Stimulated activated CD8-positive, alpha-beta memory T cell treated with anti-CD3 and anti-CD28 coated beads, Interleukin-4, amount 100 ng/mL, for 4 hours (primary cell): ENCODE measurements around the gene EIF5A.
"Not testable (repeated sequence)": the region's sequence is repeated elsewhere in the genome, so short reads cannot be mapped to it uniquely, and the experiment has no call there.

Source experiments
- DNase-seq, 2 donors: peaks; one replicate each; pipeline ENCODE4 v3.0.0-alpha.2; 2020; ENCODE audit warnings: low read depth in 2 of 2, low spot score in 1 of 2

EIF5A gene

DNA sequence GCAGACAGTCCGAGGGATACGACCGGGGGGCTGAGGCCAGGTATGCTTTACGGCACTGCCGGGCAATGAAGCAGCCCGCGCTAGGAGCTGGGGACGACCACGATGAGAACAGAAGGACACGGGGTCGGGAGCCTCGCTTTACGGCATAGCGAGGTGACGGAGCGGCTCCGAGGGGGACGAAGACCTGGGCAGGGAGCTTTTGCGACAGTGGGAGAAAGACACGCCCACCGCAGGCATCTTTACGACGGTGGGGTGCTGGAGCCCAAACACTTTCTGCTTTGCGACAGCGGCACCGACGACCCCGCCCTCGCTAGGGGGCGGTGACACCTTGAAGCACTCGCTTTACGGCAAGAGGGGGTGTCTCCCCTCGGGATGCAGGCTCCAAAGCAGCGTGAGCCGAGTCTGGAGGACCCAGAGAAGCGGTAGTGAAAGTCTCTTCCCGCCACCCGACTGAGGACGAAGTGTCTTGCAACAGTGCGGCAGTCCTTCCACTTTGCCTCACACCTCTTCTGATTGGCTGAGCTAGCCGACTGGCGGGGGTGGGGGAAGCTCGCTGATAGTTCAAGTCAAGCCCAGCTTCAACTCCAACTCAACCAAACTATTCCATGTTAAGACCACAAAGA is 22.1 kb downstream of the EIF5A start:
- peak; percentile 91 to 94 for DNase-seq

GRCh38 chr17:7329997-7330637 is 22.7 kb downstream of the EIF5A start:
- peak; percentile 43 to 58 for DNase-seq

DNA sequence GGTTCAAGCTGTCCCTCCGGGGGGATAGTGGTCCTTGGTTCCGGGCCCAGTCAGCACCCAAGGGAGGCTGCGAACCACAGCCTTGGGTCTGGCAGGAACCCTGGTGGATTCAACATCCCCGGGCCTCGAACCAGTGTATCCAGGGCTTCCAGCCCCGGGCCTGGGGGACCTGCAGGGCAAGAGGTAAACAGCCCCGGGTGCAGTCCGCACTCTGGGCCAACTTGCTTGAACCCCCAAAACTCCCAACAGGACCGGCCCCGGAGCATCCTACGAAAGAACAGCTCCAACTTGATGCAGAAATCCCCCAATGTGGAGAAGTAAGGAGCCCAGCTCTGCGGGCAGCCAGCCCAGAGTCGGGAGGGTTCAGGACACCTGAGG is 23.2 kb downstream of the EIF5A start:
- no peak for DNase-seq

DNA sequence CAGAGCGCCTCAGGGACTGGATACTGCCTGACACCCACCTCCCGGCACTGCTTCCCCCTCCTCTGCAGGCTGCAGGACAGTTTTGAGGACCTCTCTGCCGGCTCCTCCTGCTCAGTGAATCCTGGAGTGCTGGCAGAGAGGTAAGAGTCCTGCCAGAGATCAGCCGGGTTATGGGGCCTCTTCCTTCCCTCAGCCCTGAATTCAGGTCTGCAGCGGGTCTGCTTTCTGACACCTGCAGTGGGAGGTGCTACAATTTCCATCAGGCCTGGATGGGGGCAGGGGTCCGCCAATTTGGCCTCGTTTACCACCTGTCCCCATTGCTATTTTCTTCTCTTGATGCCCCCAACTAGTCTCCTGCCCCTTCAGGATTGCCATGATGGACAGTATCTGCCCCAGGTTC is 24.7 kb downstream of the EIF5A start:
- no peak for DNase-seq

- not testable (repeated sequence) for DNase-seq
Observed at GRCh38 chr17:7332600-7333069, 25.2 kb downstream of the EIF5A start.

- no peak for DNase-seq
Observed at GRCh38 chr17:7334938-7335538, 27.6 kb downstream of the EIF5A start.

DNA sequence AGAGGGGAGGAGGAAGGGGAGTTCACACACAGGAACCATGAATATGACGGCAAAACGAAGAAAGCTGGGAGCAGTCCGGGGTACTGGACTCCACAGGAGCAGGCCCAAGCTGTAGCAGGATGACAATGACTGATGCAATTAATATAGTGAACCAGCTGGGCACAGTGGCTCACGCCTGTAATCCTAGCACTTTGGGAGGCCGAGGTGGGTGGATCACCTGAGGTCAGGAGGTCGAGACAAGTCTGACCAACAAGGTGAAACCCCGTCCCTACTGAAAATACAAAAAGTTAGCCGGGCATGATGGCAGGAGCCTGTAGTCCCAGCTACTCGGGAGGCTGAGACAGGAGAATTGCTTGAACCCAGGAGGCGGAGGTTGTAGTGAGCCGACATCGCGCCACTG is 28.3 kb downstream of the EIF5A start:
- DNase-seq = not testable (repeated sequence)

DNA sequence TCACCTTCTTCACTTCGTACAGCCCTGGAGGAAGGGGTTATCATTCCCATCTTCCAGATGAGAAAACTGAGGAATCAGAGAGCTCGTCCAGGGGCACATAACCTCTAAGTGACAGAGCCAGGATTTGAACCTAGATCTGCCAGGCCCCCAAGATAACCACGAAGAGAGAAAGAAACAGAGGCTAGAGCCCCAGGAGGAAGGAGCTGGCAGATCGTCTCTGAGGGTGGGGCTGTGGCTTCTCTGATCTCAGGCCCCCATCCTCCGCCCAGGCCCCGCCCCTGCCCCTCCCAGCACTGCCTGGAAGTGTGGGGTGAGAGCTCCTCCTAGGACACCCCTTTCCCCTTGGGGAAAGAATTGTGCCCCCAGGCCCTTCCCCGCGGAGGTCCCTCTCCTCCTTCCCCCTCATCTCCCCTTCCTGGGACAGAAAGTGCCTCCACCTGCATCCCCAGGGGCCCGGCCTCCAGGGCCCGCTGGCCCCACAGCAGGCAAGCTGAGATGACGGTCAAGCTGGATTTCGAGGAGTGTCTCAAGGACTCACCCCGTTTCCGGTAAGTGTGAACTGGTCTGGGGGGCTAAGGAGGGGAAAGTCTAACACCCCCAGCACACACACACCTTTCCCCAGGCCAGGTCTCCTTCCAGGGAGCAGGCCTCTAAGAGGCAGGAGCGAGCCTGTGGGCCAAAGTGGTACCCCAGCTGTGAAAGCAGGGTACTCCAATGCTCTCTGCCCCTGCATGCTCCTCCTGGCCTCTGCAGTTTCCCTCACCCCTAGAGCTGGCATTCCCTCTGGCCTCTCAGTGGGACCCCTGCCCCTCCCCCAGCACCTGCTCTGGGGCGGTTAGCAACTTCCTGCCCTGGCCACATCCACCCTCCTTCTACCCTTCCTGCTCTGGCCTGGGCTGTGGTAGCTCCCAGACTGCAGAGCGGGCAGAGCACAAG is 29.1 kb downstream of the EIF5A start, which contains the start of gene ACAP1:
TSS of gene ACAP1 (plus strand) at position 290 of the 936 bp plus-strand sequence. CDS start at position 496, 206 bp downstream.
- peak; percentile 66 to 72 for DNase-seq

DNA sequence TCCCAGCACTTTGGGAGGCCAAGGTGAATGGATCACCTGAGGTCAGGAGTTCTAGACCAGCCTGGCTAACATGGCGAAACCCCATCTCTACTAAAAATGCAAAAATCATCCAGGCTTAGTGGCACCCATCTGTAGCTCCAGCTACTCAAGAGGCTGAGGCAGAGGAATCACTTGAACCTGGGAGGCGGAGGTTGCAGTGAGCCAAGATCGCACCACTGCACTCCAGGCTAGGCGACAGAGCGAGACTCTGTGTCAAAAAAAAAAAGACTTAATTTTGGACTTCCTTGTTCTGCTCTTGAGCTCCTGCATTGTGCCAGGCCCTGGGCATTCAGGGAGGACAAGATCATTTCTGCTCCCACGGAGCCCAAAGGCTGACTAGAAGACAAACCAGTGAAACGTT is 30.2 kb downstream of the EIF5A start:
- not testable (repeated sequence) for DNase-seq

DNA sequence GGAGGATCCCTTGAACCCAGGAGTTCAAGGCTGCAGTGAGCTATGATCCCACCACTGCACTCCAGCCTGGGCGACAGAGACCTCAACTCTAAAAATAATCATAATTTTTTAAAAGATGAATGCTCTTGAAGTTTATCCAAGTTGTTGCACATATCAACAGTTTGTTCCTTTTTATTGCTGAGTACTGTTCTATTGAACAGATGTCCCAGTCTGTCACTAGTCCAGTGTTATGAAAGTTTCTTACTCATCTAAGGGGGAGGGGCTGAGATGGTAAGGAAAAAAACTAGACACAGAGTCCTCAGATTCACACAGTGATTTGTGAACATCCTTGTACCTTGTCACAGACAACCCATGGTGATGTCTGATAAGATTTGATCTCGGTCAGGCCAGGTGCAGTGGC is 32.8 kb downstream of the EIF5A start:
- no peak for DNase-seq

GRCh38 chr17:7341842-7342241 is 34.4 kb downstream of the EIF5A start:
- DNase-seq = no peak

DNA sequence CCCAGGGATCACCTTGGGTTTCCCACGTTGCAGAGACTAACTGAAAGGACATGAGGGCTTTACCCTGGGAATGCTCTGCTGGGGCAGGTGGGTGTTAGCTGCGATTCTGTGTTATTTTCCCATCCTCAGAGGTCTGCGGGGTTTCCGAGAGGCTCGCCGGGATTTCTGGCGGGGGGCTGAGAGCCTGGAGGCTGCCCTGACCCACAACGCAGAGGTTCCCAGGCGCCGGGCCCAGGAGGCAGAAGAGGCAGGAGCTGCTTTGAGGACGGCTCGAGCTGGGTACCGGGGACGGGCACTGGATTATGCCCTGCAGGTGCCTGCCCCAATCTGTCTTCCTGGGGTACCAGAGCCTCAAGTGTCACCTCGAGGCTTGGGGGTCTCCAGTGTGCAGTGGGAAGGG is 35.8 kb downstream of the EIF5A start:
- no peak for DNase-seq

DNA sequence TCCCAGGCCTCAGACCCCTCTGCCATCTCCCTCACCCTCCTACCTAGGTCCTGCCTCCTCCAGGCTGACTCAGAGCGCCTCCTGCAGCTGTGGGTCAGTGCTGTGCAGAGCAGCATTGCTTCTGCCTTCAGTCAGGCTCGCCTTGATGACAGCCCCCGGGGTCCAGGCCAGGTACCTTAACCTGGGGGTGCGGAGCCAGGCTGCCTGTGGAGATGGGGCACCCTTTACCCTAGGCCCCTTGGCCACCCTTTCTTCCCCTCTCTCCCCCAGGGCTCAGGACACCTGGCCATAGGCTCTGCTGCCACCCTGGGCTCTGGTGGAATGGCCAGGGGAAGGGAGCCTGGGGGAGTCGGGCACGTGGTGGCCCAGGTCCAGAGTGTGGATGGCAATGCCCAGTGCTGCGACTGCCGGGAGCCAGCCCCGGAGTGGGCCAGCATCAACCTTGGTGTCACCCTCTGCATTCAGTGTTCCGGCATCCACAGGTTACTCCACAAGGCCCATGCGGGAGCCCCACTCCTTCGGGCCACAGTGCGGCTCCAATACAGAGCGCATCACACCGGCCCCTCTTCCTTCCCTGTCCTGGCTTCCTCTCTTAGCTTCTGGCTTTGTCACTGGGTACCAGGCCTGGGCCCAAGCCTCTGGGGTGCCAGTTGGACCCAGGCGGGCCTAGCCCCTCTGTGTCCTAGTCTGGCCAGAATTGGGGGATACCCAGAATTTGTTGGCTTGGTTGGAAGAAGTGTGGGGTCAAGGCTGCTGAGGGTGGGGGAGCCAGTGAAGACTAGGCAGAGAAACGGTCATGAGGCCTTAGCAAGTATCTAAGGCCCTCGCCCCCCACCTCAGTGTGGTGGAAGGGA is 39.6 kb downstream of the EIF5A start:
- DNase-seq = no peak

DNA sequence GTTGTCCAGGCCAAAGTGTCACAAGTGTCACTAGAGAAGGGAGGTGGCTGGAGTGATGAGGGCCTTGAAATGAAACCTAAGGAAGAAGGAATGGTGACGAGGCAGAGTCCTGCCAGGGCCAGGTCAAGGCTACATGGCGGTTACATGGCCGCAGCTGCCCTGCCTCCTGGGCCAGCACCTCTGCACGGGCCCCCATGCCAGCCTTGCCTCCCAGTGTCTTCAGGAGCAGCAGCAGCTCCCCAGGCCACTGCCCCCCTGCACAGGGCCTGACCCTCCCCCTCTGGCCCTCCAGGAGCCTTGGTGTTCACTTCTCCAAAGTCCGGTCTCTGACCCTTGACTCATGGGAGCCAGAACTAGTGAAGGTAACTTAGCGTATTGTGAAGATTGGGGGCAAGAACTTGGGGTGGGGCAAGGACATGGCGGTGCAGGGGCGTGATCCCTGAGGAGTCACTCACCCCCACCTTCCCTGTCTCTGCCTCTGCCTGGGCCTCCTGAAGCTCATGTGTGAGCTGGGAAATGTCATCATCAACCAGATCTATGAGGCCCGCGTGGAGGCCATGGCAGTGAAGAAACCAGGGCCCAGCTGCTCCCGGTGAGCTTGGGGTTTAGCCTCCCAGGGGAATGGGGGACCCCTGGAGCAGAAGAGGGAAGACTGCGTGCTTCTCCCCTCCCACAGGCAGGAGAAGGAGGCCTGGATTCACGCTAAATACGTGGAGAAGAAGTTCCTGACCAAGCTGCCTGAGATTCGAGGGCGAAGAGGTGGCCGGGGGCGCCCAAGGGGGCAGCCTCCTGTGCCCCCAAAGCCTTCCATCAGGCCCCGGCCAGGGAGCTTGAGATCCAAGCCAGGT is 40.4 kb downstream of the EIF5A start:
- no peak for DNase-seq

- DNase-seq = no peak
Observed at GRCh38 chr17:7348478-7349242, 41.2 kb downstream of the EIF5A start.

DNA sequence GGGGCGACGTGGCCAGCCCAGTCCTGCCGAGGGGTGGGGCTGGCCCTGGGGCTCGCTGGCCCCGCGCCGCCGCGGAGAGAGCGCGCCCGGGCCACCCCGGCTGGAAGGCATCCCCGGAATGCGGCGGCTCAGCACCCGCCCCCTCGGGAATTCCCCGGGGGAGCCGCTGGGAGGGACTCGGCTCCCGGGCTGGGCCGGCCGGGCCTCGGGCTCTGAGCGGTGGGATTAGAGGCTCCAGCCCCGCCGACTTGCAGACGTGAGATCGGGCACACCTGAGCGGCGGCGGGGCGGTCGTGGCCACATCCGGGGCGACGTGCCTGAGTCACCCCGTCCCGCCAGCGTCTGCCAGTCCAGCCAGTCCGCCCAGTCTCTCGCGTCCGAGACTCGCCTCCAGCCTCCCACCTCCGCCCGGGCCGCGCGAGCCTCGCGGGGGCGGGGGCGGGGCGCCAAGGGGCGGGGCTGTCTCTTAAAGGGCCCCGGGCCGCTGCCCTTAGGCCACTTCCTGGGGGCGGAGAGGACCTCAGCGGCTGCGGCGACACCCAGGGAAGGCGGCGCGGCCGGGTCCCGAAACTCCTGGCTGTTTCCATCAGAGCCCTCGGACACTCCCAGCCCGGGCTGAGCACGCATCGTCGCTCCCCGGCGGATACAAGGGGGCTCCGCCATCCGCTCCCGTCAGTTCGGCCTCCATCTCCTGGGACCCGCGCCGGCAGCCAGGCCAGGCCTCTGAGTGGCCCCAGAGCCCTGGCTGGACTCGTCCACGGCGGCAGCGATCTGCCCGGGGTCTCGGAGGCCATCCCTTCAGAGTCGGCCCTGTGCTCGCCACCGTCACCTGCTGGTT is 44.5 kb downstream of the EIF5A start, which contains the start of gene KCTD11:
TSS of gene KCTD11 (plus strand) at position 498 of the 838 bp plus-strand sequence.
- peak in 1 of 2 donors; percentile 72 for DNase-seq

GRCh38 chr17:7352503-7352889 is 45.1 kb downstream of the EIF5A start:
- no peak for DNase-seq
